Nephron (organoid): ENCODE data around the gene ITGA7.

Source experiments
- H3K27ac Mint-ChIP-seq, 3 experiments: 2 replicates each; pipeline ENCODE4 v1.8.0; 2020; ENCODE audit warnings: mixed read lengths in 3 of 3, mild to moderate bottlenecking in 2 of 3, moderate library complexity in 1 of 3
- H3K27me3 Mint-ChIP-seq: 2 replicates; pipeline ENCODE4 v1.8.0; 2021; ENCODE audit warnings: low read depth, mild to moderate bottlenecking, moderate library complexity, mixed read lengths
- H3K36me3 Mint-ChIP-seq: 2 replicates; pipeline ENCODE4 v1.8.0; 2020; ENCODE audit warnings: low read depth, mixed read lengths
- H3K4me1 Mint-ChIP-seq: 2 replicates; pipeline ENCODE4 v1.8.0; 2020; ENCODE audit warnings: mixed read lengths
- H3K4me3 Mint-ChIP-seq, 3 experiments: 2 replicates each; pipeline ENCODE4 v1.8.0; 2020; ENCODE audit warnings: mild to moderate bottlenecking in 3 of 3, mixed read lengths in 3 of 3, moderate library complexity in 2 of 3
- H3K9me3 Mint-ChIP-seq: 2 replicates; pipeline ENCODE4 v1.8.0; 2020; ENCODE audit warnings: mixed read lengths
- CTCF ChIP-seq, 3 experiments: fragments of 200-600 bp; sonication (generic); IDR thresholded peaks; one replicate each; pipeline ENCODE4 v1.5.0; 2021; ENCODE audit warnings: antibody characterized with exemption in 3 of 3; ENCODE audit not compliant: unreplicated experiment in 3 of 3

The ITGA7 gene

GRCh38 chr12:55693323-55694187, 14.1 kb downstream of the ITGA7 start:
- H3K27ac Mint-ChIP-seq: no peak overlapping the region
- no peaks in the 10 kb centered on the region for H3K36me3 Mint-ChIP-seq
- no peaks in the 10 kb centered on the region for H3K4me1 Mint-ChIP-seq
- no peak overlapping the region for H3K4me3 Mint-ChIP-seq
- no peaks in the 10 kb centered on the region for H3K27me3 Mint-ChIP-seq
- H3K9me3 Mint-ChIP-seq: no peaks in the 10 kb centered on the region
- no peak for TF ChIP-seq CTCF (IDR thresholded peaks at IDR 0.05; ENCODE audit: unreplicated experiment in 3 of 3)

- H3K27me3 Mint-ChIP-seq: no peaks in the 10 kb centered on the region
- TF ChIP-seq CTCF (IDR thresholded peaks at IDR 0.05; ENCODE audit: unreplicated experiment in 3 of 3): no peak
- H3K4me1 Mint-ChIP-seq: no peaks in the 10 kb centered on the region
- H3K4me3 Mint-ChIP-seq: no peak overlapping the region
- H3K9me3 Mint-ChIP-seq: no peaks in the 10 kb centered on the region
- H3K36me3 Mint-ChIP-seq: no peaks in the 10 kb centered on the region
- H3K27ac Mint-ChIP-seq: no peak overlapping the region
Measured at GRCh38 chr12:55692631-55693322, 14.9 kb downstream of the ITGA7 start.

GRCh38 chr12:55688716-55689655, 18.7 kb downstream of the ITGA7 start:
- peaks cover 4% of the 10 kb centered on the region for H3K4me1 Mint-ChIP-seq
- peaks cover 3% of the 10 kb centered on the region for H3K27me3 Mint-ChIP-seq
- H3K4me3 Mint-ChIP-seq: no peak overlapping the region
- no peak overlapping the region for H3K27ac Mint-ChIP-seq
- H3K36me3 Mint-ChIP-seq: peaks cover 4% of the 10 kb centered on the region
- no peaks in the 10 kb centered on the region for H3K9me3 Mint-ChIP-seq
- no peak for TF ChIP-seq CTCF (IDR thresholded peaks at IDR 0.05; ENCODE audit: unreplicated experiment in 3 of 3)

- Mint-ChIP-seq H3K4me3 (no peak overlapping the region), H3K4me1 (peaks cover 8% of the 10 kb centered on the region), H3K27ac (no peak overlapping the region), H3K36me3 (peaks cover 4% of the 10 kb centered on the region), H3K27me3 (peaks cover 6% of the 10 kb centered on the region), H3K9me3 (no peaks in the 10 kb centered on the region)
- TF ChIP-seq CTCF (IDR thresholded peaks at IDR 0.05; ENCODE audit: unreplicated experiment in 3 of 3): no peak
Measured at GRCh38 chr12:55687746-55688145, 20.0 kb downstream of the ITGA7 start.

GRCh38 chr12:55686366-55687010, 21.2 kb downstream of the ITGA7 start:
- no peak overlapping the region for H3K27ac Mint-ChIP-seq
- TF ChIP-seq CTCF (IDR thresholded peaks at IDR 0.05; ENCODE audit: unreplicated experiment in 3 of 3): no peak
- H3K4me3 Mint-ChIP-seq: no peak overlapping the region

More at GRCh38 chr12:55686366-55687010, 21.2 kb downstream of the ITGA7 start:
- Mint-ChIP-seq H3K27me3 (peaks cover 6% of the 10 kb centered on the region), H3K36me3 (peaks cover 4% of the 10 kb centered on the region), H3K9me3 (no peaks in the 10 kb centered on the region), H3K4me1 (peaks cover 16% of the 10 kb centered on the region)
